NB4 (cell line): Measurements from ENCODE around the gene CD48.

Experiments used
- CTCF ChIP-seq: IDR thresholded peaks from one replicate; pipeline ENCODE4 v1.5.1; 2012; ENCODE audit warnings: low read depth, low read length
- MYC ChIP-seq: IDR thresholded peaks from 2 replicates; pipeline ENCODE4 v1.6.1; 2011; ENCODE audit warnings: low read depth, low read length
- POLR2A ChIP-seq: IDR thresholded peaks from 2 replicates; pipeline ENCODE4 v1.6.1; 2011; ENCODE audit warnings: mild to moderate bottlenecking; ENCODE audit not compliant: insufficient read length; ENCODE audit errors: extremely low read depth

GRCh38 chr1:160702100-160702499 lies 9.5 kb downstream of the CD48 start:
- TF ChIP-seq POLR2A (no peak), CTCF (no peak), MYC (no peak)
